K562 (cell line): ENCODE measurements around the gene NPFF. TPM values are rescaled to one million over a fixed set of nuclear protein-coding genes. Genes with fewer than 3 reads are reported as not detected.

Experiments
- CAMTA2 ChIP-seq: fragments of 250-450 bp; sonication (Bioruptor Pico); conservative IDR thresholded peaks from 2 replicates; pipeline ENCODE4 v1.5.1; 2022
- CREB1 ChIP-seq, 2 experiments: sonication (generic) in 1 of 2; formaldehyde crosslinking in 1 of 2; IDR thresholded peaks; 2 replicates each; pipeline versions ENCODE4 v1.6.1 to v1.8.0; 2012 to 2022; ENCODE audit warnings: inconsistent platforms in 1 of 2, mild to moderate bottlenecking in 1 of 2, missing genetic modification reagents in 1 of 2, moderate library complexity in 1 of 2
- NR2C2 ChIP-seq, 2 experiments: fragments of 200-800 bp in 1 of 2; sonication (Bioruptor generic) in 1 of 2; sonication (generic) in 1 of 2; formaldehyde crosslinking in 1 of 2; IDR thresholded peaks; 2 replicates each; pipeline versions ENCODE4 v1.6.1 to v1.8.0; 2016 to 2022; ENCODE audit warnings: mild to moderate bottlenecking in 1 of 2, missing compliant biosample characterization in 1 of 2, missing genetic modification characterization in 1 of 2, missing genetic modification reagents in 1 of 2
- SMAD3 ChIP-seq: fragments of 450-650 bp; formaldehyde crosslinking; conservative IDR thresholded peaks from 2 replicates; pipeline ENCODE4 v1.4.0; 2020; ENCODE audit warnings: mild to moderate bottlenecking
- SRSF7 ChIP-seq: fragments of 200-400 bp; formaldehyde crosslinking; optimal IDR thresholded peaks from 2 replicates; pipeline ENCODE3; 2017; ENCODE audit warnings: mild to moderate bottlenecking, low read depth, low read length
- SUPT5H ChIP-seq: fragments of 450-650 bp; IDR thresholded peaks from 2 replicates; pipeline ENCODE4 v1.6.1; 2016
- TCF3 ChIP-seq: sonication (generic); formaldehyde crosslinking; IDR thresholded peaks from 2 replicates; pipeline ENCODE4 v1.4.0; 2020; ENCODE audit warnings: mild to moderate bottlenecking, missing genetic modification reagents
- TFAP4 ChIP-seq: sonication (generic); formaldehyde crosslinking; IDR thresholded peaks from 2 replicates; pipeline ENCODE4 v1.8.0; 2022; ENCODE audit warnings: missing genetic modification reagents, mild to moderate bottlenecking, moderate library complexity, borderline replicate concordance
- ZFP30 ChIP-seq: fragments of 250-450 bp; sonication (Bioruptor Pico); IDR thresholded peaks from 2 replicates; pipeline ENCODE4 v1.8.0; 2022; ENCODE audit warnings: moderate library complexity, mild to moderate bottlenecking, inconsistent platforms, borderline replicate concordance
- ZKSCAN8 ChIP-seq: fragments of 200-800 bp; sonication (Bioruptor generic); IDR thresholded peaks from 2 replicates; pipeline ENCODE4 v1.6.1; 2016; ENCODE audit warnings: missing genetic modification characterization, missing compliant biosample characterization
- ZNF408 ChIP-seq: fragments of 250-450 bp; sonication (Bioruptor Pico); IDR thresholded peaks from 2 replicates; pipeline ENCODE4 v1.4.0; 2020; ENCODE audit warnings: low read depth, mild to moderate bottlenecking, moderate library complexity
- polyA plus RNA-seq, 8 experiments: library from polyadenylated mRNA; depleted of rRNA in 4 of 8; stranded (reverse) in 5 of 8; unstranded in 3 of 8; fragments of >200 nt; fragmentation: Nextera tagmentation in 2 of 8; fragmentation: Illumina TruSeq in 1 of 8; extraction: Ambion mirVana in 2 of 8; extraction: Trizol in 1 of 8; gene quantifications; 2 replicates each; pipeline versions ENCODE4 v1.2.1 to v1.2.3, GENCODE V29; 2011 to 2014; ENCODE audit warnings: inconsistent platforms in 1 of 8, missing spikeins in 1 of 8
- total RNA-seq, 7 experiments: library from RNA; depleted of rRNA in 6 of 7; stranded (reverse); fragments of >200 nt in 6 of 7; fragmentation: Illumina TruSeq in 2 of 7; extraction: Trizol in 2 of 7; gene quantifications; 2 replicates each; pipeline versions ENCODE4 v1.2.1 to v1.2.3, GENCODE V29; 2011 to 2021; ENCODE audit warnings: low replicate concordance in 1 of 7
- TF ChIP-seq, protein P1 (sequence below): sonication (generic); formaldehyde crosslinking; IDR thresholded peaks from 2 replicates; pipeline ENCODE4 v1.8.1; 2023; ENCODE audit warnings: mild to moderate bottlenecking, missing genetic modification reagents
- TF ChIP-seq, protein P2 (sequence below), 3 experiments: IDR thresholded peaks in 2 of 3; conservative IDR thresholded peaks in 1 of 3; 2 replicates each; pipeline ENCODE4 v1.5.1; 2011 to 2012; ENCODE audit warnings: low read length in 3 of 3, mild to moderate bottlenecking in 3 of 3, control low read depth in 2 of 3, improper control_type of control experiment in 1 of 3, inconsistent platforms in 1 of 3, low read depth in 1 of 3, mixed read lengths in 1 of 3, moderate library complexity in 1 of 3; ENCODE audit not compliant: insufficient read depth in 2 of 3
- TF ChIP-seq, protein P3 (sequence below): sonication (generic); formaldehyde crosslinking; IDR thresholded peaks from 2 replicates; pipeline ENCODE4 v1.9.0; 2022; ENCODE audit warnings: mild to moderate bottlenecking, missing genetic modification reagents
- TF ChIP-seq, protein P4 (sequence below): fragments of 250-450 bp; sonication (Bioruptor Pico); IDR thresholded peaks from 2 replicates; pipeline ENCODE4 v1.9.0; 2021; ENCODE audit warnings: mild to moderate bottlenecking
- TF ChIP-seq, protein P5 (sequence below): sonication (generic); formaldehyde crosslinking; IDR thresholded peaks from 2 replicates; pipeline ENCODE4 v1.8.1; 2023; ENCODE audit warnings: mild to moderate bottlenecking, missing genetic modification reagents
- TF ChIP-seq, protein P6 (sequence below): sonication (generic); formaldehyde crosslinking; IDR thresholded peaks from 2 replicates; pipeline ENCODE4 v1.8.1; 2022; ENCODE audit warnings: missing genetic modification reagents

Gene NPFF
- total and polyA plus RNA-seq, 9 of the 15 experiments (the other 6 are each of a cell fraction or from before 2014, with no cell fraction given), result 0.15 to 1.2 (median 0.55) TPM; not detected in 6

DNA sequence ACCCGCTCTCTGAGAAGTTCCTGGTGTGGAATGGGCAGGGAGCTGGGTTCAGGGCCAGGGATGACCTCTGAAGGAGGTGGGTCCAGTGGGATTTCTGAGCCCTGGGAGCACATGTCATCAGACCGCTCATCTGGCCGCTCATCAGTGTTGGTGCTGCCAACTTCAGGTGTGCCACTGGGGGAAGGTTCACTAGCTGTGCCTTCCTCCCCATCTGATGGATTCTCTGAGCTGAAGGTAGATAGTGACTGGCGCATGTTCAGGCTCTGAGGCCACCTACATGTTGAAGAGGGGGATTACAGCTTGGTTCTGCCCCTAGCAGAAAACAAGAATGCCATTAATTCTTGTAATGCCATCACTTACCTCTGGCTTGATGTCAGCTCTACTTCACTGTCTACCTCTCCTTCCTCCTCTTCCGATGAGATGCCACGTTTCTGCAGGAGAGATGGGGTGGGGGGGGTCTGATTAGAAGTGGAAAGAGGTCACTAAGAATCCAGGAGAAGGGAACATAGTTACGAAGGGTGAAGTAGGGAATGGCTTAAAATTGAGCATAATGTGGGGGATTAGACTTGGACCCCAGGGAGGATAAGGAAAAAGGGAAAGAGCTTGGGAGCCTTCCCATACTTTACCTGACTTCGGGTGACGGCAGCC, 25.2 kb downstream of the NPFF start (continued):
- TF ChIP-seq, protein P1, sequence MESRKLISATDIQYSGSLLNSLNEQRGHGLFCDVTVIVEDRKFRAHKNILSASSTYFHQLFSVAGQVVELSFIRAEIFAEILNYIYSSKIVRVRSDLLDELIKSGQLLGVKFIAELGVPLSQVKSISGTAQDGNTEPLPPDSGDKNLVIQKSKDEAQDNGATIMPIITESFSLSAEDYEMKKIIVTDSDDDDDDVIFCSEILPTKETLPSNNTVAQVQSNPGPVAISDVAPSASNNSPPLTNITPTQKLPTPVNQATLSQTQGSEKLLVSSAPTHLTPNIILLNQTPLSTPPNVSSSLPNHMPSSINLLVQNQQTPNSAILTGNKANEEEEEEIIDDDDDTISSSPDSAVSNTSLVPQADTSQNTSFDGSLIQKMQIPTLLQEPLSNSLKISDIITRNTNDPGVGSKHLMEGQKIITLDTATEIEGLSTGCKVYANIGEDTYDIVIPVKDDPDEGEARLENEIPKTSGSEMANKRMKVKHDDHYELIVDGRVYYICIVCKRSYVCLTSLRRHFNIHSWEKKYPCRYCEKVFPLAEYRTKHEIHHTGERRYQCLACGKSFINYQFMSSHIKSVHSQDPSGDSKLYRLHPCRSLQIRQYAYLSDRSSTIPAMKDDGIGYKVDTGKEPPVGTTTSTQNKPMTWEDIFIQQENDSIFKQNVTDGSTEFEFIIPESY (CRISPR knock-in tag), result 0 out of 2 replicates have a peak, but pooled peaks have one; percentile 34
- TF ChIP-seq CAMTA2 (CRISPR knock-in tag) (no peak), CREB1 (IDR thresholded peaks at IDR 0.05) (no peak), CREB1 (CRISPR knock-in tag; IDR thresholded peaks at IDR 0.05) (no peak), SUPT5H (peak; percentile 72), ZFP30 (no peak), TCF3 (CRISPR knock-in tag) (no peak), ZNF408 (CRISPR knock-in tag) (no peak), NR2C2 (CRISPR knock-in tag; IDR thresholded peaks at IDR 0.05) (no peak; the same call in 1 of the 2 replicates), NR2C2 (tag; IDR thresholded peaks at IDR 0.05) (no peak), SMAD3 (CRISPR knock-in tag) (no peak), SRSF7 (no peak), ZKSCAN8 (CRISPR knock-in tag) (no peak), TFAP4 (CRISPR knock-in tag) (no peak)
- TF ChIP-seq, protein P2, sequence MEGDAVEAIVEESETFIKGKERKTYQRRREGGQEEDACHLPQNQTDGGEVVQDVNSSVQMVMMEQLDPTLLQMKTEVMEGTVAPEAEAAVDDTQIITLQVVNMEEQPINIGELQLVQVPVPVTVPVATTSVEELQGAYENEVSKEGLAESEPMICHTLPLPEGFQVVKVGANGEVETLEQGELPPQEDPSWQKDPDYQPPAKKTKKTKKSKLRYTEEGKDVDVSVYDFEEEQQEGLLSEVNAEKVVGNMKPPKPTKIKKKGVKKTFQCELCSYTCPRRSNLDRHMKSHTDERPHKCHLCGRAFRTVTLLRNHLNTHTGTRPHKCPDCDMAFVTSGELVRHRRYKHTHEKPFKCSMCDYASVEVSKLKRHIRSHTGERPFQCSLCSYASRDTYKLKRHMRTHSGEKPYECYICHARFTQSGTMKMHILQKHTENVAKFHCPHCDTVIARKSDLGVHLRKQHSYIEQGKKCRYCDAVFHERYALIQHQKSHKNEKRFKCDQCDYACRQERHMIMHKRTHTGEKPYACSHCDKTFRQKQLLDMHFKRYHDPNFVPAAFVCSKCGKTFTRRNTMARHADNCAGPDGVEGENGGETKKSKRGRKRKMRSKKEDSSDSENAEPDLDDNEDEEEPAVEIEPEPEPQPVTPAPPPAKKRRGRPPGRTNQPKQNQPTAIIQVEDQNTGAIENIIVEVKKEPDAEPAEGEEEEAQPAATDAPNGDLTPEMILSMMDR (IDR thresholded peaks at IDR 0.05 in 2 of 3, conservative IDR thresholded peaks at IDR 0.05 in 1 of 3; ENCODE audit: insufficient read depth in 2 of 3, low read depth in 1 of 3, low read length in 3 of 3), result peak; percentile 22 to 37 (median 31); a peak in 5 of 6 replicates
- TF ChIP-seq, protein P3, sequence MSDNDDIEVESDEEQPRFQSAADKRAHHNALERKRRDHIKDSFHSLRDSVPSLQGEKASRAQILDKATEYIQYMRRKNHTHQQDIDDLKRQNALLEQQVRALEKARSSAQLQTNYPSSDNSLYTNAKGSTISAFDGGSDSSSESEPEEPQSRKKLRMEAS (CRISPR knock-in tag), result peak; percentile 27
- TF ChIP-seq, protein P4, sequence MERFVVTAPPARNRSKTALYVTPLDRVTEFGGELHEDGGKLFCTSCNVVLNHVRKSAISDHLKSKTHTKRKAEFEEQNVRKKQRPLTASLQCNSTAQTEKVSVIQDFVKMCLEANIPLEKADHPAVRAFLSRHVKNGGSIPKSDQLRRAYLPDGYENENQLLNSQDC (CRISPR knock-in tag), result no peak
- TF ChIP-seq, protein P5, sequence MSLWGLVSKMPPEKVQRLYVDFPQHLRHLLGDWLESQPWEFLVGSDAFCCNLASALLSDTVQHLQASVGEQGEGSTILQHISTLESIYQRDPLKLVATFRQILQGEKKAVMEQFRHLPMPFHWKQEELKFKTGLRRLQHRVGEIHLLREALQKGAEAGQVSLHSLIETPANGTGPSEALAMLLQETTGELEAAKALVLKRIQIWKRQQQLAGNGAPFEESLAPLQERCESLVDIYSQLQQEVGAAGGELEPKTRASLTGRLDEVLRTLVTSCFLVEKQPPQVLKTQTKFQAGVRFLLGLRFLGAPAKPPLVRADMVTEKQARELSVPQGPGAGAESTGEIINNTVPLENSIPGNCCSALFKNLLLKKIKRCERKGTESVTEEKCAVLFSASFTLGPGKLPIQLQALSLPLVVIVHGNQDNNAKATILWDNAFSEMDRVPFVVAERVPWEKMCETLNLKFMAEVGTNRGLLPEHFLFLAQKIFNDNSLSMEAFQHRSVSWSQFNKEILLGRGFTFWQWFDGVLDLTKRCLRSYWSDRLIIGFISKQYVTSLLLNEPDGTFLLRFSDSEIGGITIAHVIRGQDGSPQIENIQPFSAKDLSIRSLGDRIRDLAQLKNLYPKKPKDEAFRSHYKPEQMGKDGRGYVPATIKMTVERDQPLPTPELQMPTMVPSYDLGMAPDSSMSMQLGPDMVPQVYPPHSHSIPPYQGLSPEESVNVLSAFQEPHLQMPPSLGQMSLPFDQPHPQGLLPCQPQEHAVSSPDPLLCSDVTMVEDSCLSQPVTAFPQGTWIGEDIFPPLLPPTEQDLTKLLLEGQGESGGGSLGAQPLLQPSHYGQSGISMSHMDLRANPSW (CRISPR knock-in tag), result no peak
- TF ChIP-seq, protein P6, sequence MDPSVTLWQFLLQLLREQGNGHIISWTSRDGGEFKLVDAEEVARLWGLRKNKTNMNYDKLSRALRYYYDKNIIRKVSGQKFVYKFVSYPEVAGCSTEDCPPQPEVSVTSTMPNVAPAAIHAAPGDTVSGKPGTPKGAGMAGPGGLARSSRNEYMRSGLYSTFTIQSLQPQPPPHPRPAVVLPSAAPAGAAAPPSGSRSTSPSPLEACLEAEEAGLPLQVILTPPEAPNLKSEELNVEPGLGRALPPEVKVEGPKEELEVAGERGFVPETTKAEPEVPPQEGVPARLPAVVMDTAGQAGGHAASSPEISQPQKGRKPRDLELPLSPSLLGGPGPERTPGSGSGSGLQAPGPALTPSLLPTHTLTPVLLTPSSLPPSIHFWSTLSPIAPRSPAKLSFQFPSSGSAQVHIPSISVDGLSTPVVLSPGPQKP, result no peak
